Activated CD4-positive, CD25-positive, alpha-beta regulatory T cell (primary cell): ENCODE results near the gene FBXL4.
"Not testable (repeated sequence)": the region's sequence is repeated elsewhere in the genome, so short reads cannot be mapped to it uniquely, and the experiment has no call there.

Experiments
- DNase-seq, 4 experiments: peaks; one replicate each; lab custom pipeline; 2025; lab: John Stamatoyannopoulos, UW

FBXL4 gene

GRCh38 chr6:98945311-98946115, 2.2 kb downstream of the FBXL4 start:
- DNase-seq, result no peak

GRCh38 chr6:98944598-98945081, 3.1 kb downstream of the FBXL4 start:
- DNase-seq, result no peak

- no peak for DNase-seq
These were observed 3.6 kb downstream of the FBXL4 start for GRCh38 chr6:98944168-98944567.

DNA sequence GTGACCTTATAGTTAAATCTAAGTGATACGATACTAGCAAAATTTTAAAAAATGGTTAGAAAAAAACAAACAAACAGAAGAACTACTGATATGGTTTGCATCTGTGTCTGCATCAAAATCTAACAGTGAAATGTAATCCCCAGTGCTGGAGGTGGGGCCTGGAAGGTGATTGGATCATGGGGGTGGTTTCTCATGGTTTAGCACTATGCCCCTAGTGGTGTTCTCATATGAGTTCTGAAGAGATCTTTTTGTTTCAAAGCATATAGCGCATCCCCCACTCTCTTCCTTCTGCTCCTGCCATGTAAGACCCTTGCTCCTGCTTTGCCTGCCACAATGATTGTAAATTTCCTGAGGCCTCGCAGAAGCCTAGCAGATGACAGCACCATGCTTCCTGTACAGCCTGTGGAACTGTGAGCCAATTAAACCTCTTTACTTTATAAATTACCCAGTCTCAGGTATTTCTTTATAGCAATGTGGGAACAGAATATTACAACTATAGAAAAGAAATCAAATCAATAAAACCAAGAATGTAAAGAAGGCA, 5.4 kb downstream of the FBXL4 start:
- DNase-seq, result no peak

DNA sequence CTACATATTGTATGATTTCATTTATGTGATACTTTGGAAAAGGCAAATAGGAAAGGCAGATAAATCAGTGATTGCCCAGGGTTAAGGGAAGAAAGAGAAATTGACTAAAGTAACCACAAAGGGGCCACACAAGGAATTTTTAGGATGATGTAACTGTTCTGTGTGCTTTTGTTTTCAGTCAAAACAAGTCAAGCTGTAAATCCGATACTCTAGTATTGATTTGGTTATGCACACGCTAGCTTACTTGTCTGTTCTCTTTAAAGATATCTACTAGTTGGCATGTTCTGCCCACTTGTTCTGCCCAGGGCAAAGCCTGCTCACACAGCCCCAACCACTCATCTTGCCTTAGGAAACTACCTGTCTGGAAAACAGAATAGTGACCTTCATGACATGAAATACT, 6.4 kb downstream of the FBXL4 start:
- DNase-seq, result no peak

DNA sequence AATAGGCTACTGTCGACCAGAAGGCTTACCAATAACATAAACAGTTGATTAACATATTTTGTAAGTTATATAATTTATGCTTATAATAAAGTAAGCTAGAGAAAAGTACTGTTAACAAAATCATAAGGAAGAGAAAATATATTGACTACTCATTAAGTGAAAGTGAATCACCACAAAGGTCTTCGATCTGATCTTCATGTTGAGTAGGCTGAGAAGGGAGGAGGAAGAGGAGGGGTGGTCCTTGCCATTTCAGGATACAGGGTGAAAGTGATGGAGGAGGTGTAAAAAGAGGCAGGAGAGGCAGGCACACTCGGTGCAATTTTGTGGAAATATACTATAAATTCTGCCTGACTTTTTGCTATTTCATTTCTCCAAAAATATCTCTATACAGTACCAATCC, 10.4 kb downstream of the FBXL4 start:
- DNase-seq, result no peak

GRCh38 chr6:98932381-98932780, 15.4 kb downstream of the FBXL4 start:
- no peak for DNase-seq

DNA sequence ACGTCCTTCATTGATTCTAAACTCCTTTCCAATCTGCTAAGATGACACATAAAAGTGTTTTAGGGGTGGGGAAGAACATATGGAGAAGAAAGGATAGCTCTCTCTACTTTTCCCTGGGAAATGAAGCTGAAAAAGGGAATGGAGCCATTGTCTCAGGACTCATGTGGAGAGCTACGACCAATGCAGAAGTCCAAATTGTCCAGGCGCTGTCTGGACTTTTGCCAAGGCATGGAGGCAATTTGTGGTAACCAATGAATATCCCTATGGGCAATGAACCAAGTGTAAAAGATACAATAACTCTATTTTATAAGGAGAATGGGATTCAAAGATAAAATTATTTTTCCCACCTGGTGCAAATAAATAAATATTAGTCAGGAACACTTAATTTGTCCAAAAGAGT, 16.1 kb downstream of the FBXL4 start:
- DNase-seq, result no peak

DNA sequence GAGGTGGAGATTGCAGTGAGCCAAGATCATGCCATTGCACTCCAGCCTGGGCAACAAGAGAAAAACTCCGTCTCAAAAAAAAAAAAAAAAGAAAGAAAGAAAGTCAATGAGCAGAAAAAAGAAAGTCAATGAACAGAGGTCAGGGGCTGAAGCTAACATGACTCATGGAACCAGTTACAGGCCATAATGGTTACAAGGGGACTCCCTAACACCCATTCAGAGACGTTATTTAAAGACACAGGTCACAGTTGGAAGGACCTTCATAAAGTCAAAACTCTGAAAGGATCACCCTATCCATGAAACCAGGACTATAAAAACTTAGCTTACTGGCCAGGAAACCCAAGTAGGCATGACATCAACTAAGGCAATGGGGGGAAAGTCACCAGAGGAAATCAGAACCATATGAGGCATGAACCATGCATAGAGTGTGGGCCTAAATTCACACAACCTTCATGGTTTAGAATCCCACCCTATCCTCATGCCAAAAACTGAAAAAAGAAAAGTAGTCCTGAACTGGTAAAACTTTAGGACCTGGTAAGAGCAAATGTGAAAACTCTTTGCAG, 18.2 kb downstream of the FBXL4 start:
- no peak for DNase-seq

- no peak for DNase-seq
These were observed 19.1 kb downstream of the FBXL4 start for GRCh38 chr6:98928688-98929087.

DNA sequence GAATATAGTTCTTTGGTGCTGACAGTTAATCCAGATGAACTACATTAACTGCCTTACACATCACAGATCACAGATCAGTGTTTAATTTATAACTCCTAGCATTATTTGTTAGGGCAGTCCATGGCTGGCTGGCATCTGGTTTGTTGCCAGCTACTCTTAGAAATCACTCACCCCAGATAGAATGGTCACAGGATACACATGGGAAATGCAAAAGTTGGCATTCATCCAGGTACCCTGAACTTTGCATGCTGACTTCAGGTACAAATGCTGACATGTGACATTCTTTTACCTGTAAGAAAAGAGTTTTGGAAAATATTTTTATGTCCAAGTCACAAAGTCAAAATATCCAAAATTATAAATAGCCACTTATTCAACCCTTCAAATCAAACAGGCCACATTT, 20.2 kb downstream of the FBXL4 start:
- no peak for DNase-seq

GRCh38 chr6:98925831-98926230, 21.9 kb downstream of the FBXL4 start:
- no peak for DNase-seq

DNA sequence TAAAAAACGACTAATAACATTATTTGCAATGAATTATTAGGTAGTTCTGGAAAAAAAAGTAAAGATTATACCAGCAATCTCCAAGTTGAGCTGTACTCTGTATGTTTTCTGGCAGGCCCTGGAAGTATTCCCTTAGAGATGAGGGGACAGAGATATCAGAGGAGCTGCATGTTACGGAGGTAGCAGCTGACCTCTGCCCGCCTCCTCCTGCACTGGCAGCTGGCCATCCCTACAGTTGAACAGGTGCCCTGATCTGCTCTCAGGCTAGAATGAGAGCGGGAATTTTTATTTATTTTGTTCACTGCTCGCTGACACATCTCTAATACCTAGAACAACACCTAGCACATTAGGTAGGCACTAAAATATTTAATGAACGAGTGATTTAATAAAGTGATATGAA, 23.1 kb downstream of the FBXL4 start:
- DNase-seq, result no peak

DNA sequence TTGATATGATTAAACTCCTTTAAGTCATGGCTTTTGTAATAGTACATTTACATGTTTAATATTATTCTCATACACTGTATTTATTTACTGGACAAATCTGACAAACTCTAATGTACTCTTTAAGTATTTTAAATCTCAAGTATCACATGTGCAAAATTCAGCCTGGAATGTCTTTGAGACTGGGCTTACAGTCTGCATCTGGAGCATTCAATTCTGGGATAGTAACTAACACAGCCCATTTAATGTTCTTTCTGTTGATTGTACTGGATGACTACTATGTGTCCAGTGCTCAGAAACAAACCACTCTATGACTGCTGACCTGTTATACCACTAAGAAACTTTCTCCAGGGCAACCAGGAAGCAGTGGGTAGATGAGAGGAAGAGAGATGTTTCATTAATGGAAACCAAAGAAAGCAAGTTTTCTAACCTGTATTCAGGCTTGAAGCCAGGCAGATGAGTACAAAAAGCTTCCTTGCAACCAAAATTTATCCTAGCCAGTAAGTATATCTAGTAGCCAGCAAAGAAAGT, 26.8 kb downstream of the FBXL4 start:
- DNase-seq, result no peak

DNA sequence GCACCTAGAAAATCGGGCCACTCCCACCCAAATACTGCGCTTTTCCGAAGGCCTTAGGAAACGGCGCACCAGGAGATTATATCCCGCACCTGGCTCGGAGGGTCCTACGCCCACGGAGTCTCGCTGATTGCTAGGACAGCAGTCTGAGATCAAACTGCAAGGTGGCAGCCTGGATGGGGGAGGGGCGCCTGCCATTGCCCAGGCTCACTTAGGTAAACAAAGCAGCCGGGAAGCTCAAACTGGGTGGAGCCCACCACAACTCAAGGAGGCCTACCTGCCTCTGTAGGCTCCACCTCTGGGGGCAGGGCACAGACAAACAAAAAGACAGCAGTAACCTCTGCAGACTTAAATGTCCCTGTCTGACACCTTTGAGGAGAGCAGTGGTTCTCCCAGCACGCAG, 36.8 kb downstream of the FBXL4 start:
- not testable (repeated sequence) for DNase-seq

DNA sequence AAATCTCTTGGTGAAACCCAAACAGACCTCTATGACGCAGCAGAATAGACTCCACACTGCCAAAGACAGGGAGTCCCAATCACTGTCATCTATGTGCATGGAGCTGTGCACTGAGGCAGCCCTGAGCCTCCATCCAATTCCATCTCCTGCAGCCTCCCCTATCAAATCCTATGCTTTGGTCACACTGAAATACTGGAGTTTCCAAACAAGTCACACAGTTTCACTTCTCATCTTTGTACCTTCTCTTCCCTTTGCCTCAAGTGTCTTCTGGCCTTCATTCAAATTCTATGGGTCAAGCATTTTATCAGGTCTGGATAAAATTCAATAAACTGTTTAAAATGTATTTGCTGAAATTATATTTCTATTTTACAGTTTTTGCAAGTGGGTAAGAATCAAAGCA, 38.5 kb downstream of the FBXL4 start:
- no peak for DNase-seq

- DNase-seq, result not testable (repeated sequence)
These were observed 41.4 kb downstream of the FBXL4 start for GRCh38 chr6:98906342-98906741.

- DNase-seq, result no peak
These were observed 42.0 kb downstream of the FBXL4 start for GRCh38 chr6:98905759-98906158.

GRCh38 chr6:98904096-98904495, 43.6 kb downstream of the FBXL4 start:
- no peak for DNase-seq

DNA sequence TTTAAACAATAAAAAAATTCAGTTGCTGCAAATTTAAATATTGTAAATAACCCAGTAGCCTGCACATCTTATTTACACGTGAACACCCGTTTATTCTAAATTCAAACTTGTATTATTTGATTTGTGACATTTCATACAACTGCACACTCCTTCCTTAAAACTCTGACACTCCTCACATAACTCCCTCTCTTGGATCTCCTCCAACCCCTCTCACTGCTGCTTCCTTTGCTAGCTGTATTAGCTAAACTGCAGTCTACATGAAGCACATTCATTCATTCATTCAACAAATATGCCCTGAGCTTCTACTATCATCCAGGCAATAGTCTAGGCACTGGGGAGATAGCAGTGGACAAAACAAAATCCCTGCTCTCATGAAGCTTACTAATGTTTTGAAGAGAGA, 47.0 kb downstream of the FBXL4 start:
- no peak for DNase-seq

GRCh38 chr6:98894810-98895209, 52.9 kb downstream of the FBXL4 start:
- no peak for DNase-seq

GRCh38 chr6:98887650-98888049, 60.1 kb downstream of the FBXL4 start:
- DNase-seq, result no peak

- no peak for DNase-seq
These were observed 62.4 kb downstream of the FBXL4 start for GRCh38 chr6:98885330-98885729.
